Vagina (tissue), 2 donors: Measurements from ENCODE around the gene WAPL. TPM values are rescaled to one million over a fixed set of nuclear protein-coding genes. Genes with fewer than 3 reads are reported as not detected.

Source experiments
- DNase-seq, 2 donors: peaks; one replicate each; pipeline ENCODE4 v3.0.0-alpha.2; 2017; ENCODE audit errors: extremely low spot score in 2 of 2
- H3K27ac ChIP-seq: fragments of 200-600 bp; sonication (generic); one replicate; pipeline ENCODE4 v1.5.1; 2019
- H3K27me3 ChIP-seq: fragments of 200-600 bp; sonication (generic); one replicate; pipeline ENCODE4 v1.5.1; 2019
- H3K36me3 ChIP-seq, 2 donors: fragments of 200-600 bp; sonication (generic); one replicate each; pipeline ENCODE4 v1.5.1; 2017 to 2019
- H3K4me1 ChIP-seq: fragments of 200-600 bp; sonication (generic); one replicate; pipeline ENCODE4 v1.5.1; 2019
- H3K4me3 ChIP-seq, 2 donors: fragments of 200-600 bp; sonication (generic); 1 replicate in 1 of 2; 2 replicates in 1 of 2; pipeline ENCODE4 v1.5.1; 2016 to 2019
- H3K9me3 ChIP-seq: fragments of 200-600 bp; sonication (generic); one replicate; pipeline ENCODE4 v1.5.1; 2019
- POLR2A ChIP-seq, 2 donors: fragments of 450-650 bp; IDR thresholded peaks; one replicate each; pipeline ENCODE4 v1.6.1; 2017; ENCODE audit warnings: antibody characterized with exemption in 2 of 2, mild to moderate bottlenecking in 2 of 2, moderate library complexity in 2 of 2
- POLR2AphosphoS5 ChIP-seq, 2 donors: sonication (generic); formaldehyde crosslinking; IDR thresholded peaks; one replicate each; pipeline ENCODE4 v1.9.0; 2017; ENCODE audit warnings: antibody characterized with exemption in 2 of 2, mild to moderate bottlenecking in 2 of 2, low read depth in 1 of 2; ENCODE audit not compliant: insufficient read depth in 1 of 2
- intact Hi-C: fragments of 100-400 bp; cut with DNase I; formaldehyde crosslinking; loops from one replicate; pipeline ENCODE4 v1.15.1; 2023
- total RNA-seq: library from RNA; depleted of rRNA; stranded (reverse); fragments of >200 nt; gene quantifications from one replicate; pipeline ENCODE4 v1.2.3, GENCODE V29; 2016
- TF ChIP-seq, protein P1 (sequence below), 3 experiments: fragments of 450-650 bp in 2 of 3; fragments of 200-600 bp in 1 of 3; sonication (generic) in 1 of 3; IDR thresholded peaks; one replicate each; pipeline ENCODE4 v1.5.1; 2017 to 2019; ENCODE audit warnings: antibody characterized with exemption in 3 of 3, mild to moderate bottlenecking in 2 of 3, moderate library complexity in 2 of 3

WAPL gene
- total RNA-seq, 1 donor from 2014 or later, result 26.5 TPM

DNA sequence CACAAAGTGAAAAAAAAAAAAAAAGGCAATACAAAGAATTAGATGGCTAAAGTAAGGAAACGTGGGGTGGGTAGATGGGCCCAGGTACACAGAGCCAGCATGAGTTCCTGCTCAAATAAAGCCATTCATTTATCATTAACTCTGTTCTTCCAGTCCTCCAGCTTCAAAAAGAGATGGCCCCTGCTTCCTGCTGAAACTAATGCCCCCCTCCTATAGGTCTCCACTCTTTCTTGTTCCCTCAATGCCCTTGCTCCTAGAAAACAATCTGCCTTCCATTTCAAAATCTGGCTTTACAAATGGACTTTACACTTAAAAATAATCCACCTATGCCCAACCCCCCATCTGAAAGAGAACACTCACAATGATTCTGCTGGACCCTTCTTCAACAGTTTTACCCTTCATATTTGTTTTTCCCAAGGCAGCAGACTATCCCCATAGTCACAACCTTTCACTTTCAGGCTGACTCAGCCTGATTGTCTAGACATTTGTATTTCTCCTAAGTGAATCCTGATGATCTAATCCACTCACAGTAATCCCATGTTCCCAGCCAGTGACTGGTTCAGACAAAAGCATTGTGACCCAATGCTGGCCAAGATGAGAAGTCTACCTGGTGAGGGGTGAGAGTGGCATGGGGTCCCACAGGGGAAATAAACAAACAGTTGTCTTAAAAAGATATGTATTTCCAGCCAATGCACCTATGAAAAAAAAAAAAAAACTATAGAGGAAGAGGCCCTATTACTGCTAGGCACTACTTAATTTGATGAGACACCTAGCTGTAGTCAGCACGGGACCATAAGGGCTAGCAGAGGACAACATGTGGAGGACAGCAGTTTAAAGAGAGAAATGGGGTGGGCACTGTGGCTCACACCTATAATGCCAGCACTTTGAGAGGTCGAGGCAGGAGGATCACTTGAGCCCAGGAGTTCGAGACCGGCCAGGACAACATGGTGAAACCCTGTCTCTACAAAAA, 80.4 kb downstream of the WAPL start:
- no peaks in the 10 kb centered on the region for H3K9me3 ChIP-seq
- DNase-seq, result no peak
- H3K4me1 ChIP-seq, result no peaks in the 10 kb centered on the region
- no peak overlapping the region for H3K27ac ChIP-seq
- peaks cover 0 to 37% of the 10 kb centered on the region in 2 donors for H3K36me3 ChIP-seq
- H3K4me3 ChIP-seq, result no peak overlapping the region
- TF ChIP-seq, protein P1, sequence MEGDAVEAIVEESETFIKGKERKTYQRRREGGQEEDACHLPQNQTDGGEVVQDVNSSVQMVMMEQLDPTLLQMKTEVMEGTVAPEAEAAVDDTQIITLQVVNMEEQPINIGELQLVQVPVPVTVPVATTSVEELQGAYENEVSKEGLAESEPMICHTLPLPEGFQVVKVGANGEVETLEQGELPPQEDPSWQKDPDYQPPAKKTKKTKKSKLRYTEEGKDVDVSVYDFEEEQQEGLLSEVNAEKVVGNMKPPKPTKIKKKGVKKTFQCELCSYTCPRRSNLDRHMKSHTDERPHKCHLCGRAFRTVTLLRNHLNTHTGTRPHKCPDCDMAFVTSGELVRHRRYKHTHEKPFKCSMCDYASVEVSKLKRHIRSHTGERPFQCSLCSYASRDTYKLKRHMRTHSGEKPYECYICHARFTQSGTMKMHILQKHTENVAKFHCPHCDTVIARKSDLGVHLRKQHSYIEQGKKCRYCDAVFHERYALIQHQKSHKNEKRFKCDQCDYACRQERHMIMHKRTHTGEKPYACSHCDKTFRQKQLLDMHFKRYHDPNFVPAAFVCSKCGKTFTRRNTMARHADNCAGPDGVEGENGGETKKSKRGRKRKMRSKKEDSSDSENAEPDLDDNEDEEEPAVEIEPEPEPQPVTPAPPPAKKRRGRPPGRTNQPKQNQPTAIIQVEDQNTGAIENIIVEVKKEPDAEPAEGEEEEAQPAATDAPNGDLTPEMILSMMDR (IDR thresholded peaks at IDR 0.05), result no peak
- TF ChIP-seq POLR2A (IDR thresholded peaks at IDR 0.05), result no peak
- TF ChIP-seq POLR2AphosphoS5 (IDR thresholded peaks at IDR 0.05; ENCODE audit: insufficient read depth in 1 of 2, low read depth in 1 of 2), result no peak
- no peaks in the 10 kb centered on the region for H3K27me3 ChIP-seq
- intact Hi-C loops, result no loop called here

DNA sequence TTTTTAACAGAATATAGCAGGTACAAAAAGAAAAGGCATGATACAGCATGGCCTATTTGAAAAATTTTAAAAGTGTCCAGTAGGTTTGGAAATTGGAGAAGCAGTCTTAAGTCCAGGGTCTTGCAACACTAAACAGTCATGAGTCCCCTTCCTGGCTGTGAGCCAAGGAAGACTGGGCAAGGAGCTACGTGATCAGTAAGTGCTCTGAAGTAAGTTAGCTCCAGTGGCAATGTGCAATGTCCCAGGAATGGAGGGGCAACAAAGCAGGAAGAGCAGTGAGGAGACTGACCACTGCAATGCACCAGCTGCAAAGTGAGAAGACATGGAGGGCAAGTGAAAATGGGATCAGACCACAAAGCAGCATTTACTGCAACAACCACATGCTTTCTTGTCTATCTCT, 82.0 kb downstream of the WAPL start:
- TF ChIP-seq POLR2A (IDR thresholded peaks at IDR 0.05) (no peak), POLR2AphosphoS5 (IDR thresholded peaks at IDR 0.05; ENCODE audit: insufficient read depth in 1 of 2, low read depth in 1 of 2) (no peak)
- TF ChIP-seq, protein P1 (IDR thresholded peaks at IDR 0.05), result no peak
- no peaks in the 10 kb centered on the region for H3K9me3 ChIP-seq
- H3K4me3 ChIP-seq, result no peak overlapping the region
- no peak overlapping the region for H3K27ac ChIP-seq
- no peaks in the 10 kb centered on the region for H3K4me1 ChIP-seq
- H3K27me3 ChIP-seq, result no peaks in the 10 kb centered on the region
- DNase-seq, result peak in 1 of 2 donors; percentile 88
- intact Hi-C loops, result no loop called here
- H3K36me3 ChIP-seq, result peaks cover 0 to 34% of the 10 kb centered on the region in 2 donors

DNA sequence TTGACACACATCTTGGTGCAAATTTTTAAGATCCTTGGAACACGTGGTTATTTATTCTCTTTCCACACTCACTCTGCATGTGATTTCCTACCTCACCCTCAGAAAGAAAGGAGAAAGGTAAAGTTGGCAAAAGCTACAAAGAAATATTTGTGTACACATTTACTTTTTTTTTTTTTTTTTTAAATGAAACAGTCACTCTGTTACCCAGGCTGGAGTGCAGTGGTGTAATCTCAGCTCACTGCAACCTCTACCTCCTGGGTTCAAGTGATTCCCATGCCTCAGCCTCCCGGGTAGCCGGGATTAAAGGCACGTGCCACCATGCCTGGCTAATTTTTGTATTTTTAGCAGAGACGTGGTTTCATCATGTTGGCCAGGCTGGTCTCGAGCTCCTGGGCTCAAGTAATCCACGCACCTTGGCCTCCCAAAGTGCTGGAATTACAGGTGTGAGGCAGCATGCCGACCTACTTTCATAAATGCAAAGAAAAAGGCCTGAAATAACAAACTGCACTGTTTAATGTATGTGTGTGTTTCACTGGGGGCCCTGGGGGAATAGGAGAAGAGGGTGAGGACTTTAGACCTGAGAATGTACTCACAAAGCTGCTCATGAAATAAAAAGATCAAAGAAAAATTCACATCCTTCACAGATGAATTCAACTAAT, 83.4 kb downstream of the WAPL start:
- H3K36me3 ChIP-seq, result peaks cover 0 to 34% of the 10 kb centered on the region in 2 donors

DNA sequence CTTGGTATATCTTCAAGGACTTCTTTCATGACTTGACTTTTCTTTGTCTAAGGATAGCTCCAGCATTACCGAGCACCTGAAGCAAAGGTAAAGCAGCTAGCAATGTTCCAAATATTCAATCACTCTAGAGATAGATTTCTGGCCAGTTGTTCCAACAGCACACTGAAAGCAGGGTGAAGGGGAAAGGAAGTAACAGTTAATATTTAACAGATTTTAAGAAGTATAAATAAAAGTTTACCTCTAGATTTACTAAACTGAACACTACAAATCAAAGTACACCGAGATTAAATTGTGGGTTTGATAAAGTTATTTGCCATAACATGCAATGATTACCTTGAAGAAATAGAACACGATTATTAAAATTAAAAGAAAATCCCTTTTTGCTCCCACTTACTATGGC, 84.1 kb downstream of the WAPL start:
- intact Hi-C loops, result no loop called here
- no peak overlapping the region for H3K27ac ChIP-seq
- no peaks in the 10 kb centered on the region for H3K27me3 ChIP-seq
- no peaks in the 10 kb centered on the region for H3K4me1 ChIP-seq
- no peaks in the 10 kb centered on the region for H3K9me3 ChIP-seq
- no peak overlapping the region for H3K4me3 ChIP-seq
- no peak for DNase-seq
- peaks cover 0 to 34% of the 10 kb centered on the region in 2 donors for H3K36me3 ChIP-seq
- TF ChIP-seq POLR2A (IDR thresholded peaks at IDR 0.05), result no peak
- no peak for TF ChIP-seq POLR2AphosphoS5 (IDR thresholded peaks at IDR 0.05; ENCODE audit: insufficient read depth in 1 of 2, low read depth in 1 of 2)
- TF ChIP-seq, protein P1 (IDR thresholded peaks at IDR 0.05), result no peak

More for the DNA sequence above, 83.4 kb downstream of the WAPL start:
- intact Hi-C loops, result no loop called here
- no peak for DNase-seq
- Histone ChIP-seq H3K4me3 (no peak overlapping the region), H3K4me1 (no peaks in the 10 kb centered on the region), H3K27me3 (no peaks in the 10 kb centered on the region), H3K27ac (no peak overlapping the region), H3K9me3 (no peaks in the 10 kb centered on the region)
- TF ChIP-seq, protein P1 (IDR thresholded peaks at IDR 0.05), result no peak
- TF ChIP-seq POLR2AphosphoS5 (IDR thresholded peaks at IDR 0.05; ENCODE audit: insufficient read depth in 1 of 2, low read depth in 1 of 2), result no peak
